ENCODE results near the gene FUT3.

The FUT3 gene

DNA sequence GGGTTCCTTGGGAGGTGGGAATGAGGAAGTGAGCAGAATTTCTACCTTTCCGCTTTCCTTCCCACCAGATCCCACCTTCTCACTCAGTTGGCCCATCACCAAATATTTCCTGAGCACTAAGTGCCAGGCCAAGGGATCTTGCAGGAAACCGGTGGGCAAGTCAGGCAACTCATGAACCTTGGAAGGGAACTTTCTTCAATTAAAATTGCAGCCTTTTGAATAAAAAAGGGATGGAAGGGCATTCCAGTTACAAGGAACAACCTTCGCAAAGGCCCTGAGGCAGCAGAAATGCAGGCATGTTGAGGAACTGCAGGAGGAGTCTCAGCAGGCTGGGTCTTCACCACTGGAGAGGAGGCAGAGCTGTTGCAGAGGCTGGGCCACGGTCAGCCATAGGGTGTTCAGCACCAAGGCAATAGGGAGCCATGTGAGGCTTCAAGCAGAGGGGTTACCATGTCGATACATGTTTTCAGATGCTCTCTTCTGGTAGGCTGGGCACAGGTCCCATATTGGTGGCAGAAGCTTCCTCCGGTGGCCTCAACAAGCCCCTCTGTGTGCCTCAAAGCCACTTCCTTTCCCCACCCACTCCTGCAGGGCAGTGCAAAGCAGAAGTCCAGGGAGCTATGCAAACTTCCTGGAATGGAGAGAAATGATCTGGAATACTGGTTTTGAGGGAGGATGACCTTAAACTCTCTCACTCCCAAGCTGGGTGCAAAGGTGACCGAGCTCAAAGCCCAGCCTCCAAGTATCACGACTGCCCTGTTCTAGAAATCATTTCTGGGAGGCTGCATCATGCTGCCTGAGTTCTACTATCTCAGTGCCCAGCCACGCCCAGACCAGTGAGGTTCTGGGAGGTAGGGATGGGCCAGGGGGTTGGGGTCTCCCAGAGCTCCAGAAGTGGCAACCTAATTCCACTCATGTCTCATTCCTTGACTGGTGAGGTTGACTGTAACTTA lies 11.9 kb downstream of the FUT3 start, which contains the start of gene FUT6:
Gene FUT6, minus strand, starts transcription at position 638 of the 953 bp plus-strand sequence. CDS start 7,135 bp downstream, outside the sequence.
- Mint-ChIP-seq H3K27ac (no peak within 1 kb of the TSS), H3K4me3 (no peak within 1 kb of the TSS), H3K9me3 (no peaks in the 10 kb centered on the region), H3K27me3 (peaks cover 2% of the 10 kb centered on the region), H3K4me1 (no peaks in the 10 kb centered on the region), H3K36me3 (no peaks in the 10 kb centered on the region)

DNA sequence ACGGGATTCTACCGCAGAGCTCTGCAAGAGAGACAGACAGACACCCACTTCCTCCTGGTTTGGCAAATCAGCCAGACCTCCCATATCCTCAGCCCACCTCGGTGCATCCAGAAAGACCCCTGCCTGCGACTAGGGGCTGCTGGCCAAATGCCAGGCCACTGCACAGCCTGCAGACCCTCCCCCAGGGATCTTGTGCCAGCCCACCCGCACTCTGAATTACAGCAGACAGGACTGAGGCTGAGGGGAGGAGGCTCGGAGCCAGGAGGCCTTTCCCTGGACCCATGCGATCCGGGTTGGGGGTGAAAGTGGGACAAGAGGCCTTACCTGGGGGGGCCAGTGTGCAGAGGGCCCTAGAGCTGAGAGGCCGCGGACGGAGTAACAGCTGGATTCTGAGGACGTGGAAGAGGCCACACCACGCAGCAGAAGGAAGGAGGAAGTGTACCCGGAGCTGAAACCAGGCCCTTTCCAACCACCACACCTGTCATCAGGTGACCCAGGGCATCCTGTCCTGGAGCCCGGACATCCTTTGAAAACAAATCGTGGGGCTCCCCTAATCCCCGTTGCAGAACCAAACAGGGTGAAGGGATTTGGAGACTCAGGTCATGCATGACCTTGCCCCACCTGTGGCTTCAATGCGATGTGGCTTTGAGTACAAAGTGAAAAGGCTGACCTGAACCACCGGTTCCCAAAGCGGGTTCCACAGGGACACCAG lies 12.7 kb downstream of the FUT3 start:
- Mint-ChIP-seq H3K9me3 (no peaks in the 10 kb centered on the region), H3K27ac (no peak overlapping the region), H3K27me3 (peaks cover 2% of the 10 kb centered on the region), H3K4me3 (no peak overlapping the region), H3K4me1 (no peaks in the 10 kb centered on the region), H3K36me3 (no peaks in the 10 kb centered on the region)

DNA sequence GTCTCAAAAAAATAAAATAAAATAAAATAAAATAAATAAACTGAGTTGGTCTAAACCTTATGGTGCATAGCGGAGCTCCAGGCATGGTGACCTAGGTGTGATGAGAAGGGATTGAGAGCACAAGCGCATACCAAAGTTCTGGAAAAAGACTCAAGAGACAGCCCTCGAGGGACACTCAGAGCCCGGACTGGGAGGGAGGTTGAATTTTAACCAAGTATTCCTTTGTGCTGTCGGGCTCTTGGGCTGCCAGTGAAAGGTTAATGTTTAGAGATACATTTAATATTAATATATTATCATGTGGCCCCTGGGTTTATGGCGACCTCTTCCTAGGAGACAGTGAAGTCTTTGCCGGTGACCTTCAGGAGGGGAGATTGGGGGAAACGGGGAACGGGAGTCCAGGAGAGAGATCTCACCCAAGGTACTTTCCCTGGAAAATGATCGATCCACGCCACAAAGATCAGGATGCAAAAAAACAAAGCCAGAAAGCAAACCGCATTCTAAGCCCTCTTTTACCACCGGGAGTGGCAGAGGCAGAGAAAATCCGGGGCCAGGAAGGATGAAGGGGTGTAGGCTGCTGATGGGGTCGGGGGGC lies 13.4 kb downstream of the FUT3 start:
- Mint-ChIP-seq H3K27me3 (peaks cover 2% of the 10 kb centered on the region), H3K4me3 (no peak overlapping the region), H3K9me3 (no peaks in the 10 kb centered on the region), H3K27ac (no peak overlapping the region), H3K36me3 (no peaks in the 10 kb centered on the region), H3K4me1 (no peaks in the 10 kb centered on the region)

DNA sequence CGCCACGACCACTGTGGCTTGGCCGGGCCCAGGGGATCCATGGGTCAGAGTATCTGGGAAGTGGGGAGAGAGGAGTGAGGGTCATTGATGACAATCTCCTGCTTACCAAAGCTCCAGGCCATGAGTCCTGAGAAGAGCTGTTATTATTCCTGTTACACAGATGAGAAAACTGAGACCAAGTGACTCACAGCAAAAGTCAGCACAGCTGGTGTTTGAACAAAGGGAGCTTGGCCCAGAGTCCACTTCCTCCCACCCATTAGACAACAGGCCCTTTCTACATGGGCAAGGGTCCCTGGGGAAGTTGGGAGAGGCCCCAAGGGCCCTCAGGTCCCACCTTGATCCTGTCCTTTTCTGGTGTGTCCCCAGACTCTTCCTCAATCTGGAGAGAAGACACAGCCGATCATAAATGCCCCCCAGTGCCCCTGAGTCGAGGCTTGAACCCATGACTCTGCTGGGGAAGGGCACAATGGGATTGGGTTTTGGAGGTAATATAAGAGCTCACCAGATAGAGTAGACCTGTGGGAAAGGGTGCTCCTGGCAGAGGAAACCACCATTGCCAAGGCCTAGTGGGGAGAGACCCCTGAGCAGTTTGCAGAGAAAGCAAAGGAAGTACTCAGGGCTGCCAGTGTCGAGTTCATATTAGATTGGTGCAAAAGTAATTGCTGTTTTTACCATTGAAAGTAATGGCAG lies 18.6 kb downstream of the FUT3 start:
- Mint-ChIP-seq H3K4me3 (no peak overlapping the region), H3K4me1 (peaks cover 3% of the 10 kb centered on the region), H3K27ac (no peak overlapping the region), H3K27me3 (no peaks in the 10 kb centered on the region), H3K9me3 (no peaks in the 10 kb centered on the region), H3K36me3 (no peaks in the 10 kb centered on the region)

DNA sequence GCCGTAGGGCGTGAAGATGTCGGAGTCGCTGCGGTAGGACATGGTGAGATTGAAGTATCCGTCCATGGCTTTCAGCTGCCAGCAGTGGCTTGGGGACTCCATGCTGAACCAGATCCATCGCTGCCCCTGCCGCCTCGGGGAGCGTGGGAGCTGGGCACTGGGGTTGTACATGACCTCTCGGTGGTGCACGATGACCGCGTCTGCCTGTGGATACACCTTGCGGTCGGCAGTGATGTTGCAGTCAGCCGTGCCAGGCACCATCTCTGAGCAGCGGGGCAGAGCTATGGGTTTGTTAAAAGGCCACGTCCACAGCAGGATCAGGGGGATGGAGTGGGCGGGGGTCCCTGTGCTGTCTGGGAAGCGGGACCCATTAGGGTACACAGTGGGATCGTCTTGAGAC lies 19.2 kb downstream of the FUT3 start:
- no peaks in the 10 kb centered on the region for H3K9me3 Mint-ChIP-seq
- peaks cover 6% of the 10 kb centered on the region for H3K4me1 Mint-ChIP-seq

DNA sequence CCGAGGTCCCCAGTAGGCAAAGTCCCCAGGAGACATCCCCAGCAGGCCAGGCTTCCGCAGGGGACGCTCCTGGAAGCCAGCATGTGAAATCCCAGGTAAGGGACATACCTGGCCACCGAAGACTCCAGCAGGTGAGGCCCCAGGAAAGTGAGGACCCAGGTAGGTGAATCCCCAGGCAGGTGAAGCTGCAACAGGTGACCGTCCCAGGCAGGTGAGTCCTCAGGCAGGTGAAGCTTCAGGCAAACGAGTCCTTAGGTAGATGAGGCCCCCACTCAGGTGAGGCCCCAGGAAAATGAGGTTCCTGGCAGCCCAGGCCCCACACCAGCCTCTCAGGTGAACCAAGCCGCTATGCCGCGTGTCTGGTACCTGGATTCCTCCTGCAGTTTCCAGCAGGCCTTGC lies 20.1 kb downstream of the FUT3 start:
- peaks cover 8% of the 10 kb centered on the region for H3K4me1 Mint-ChIP-seq
- H3K27ac Mint-ChIP-seq, result no peak overlapping the region
- no peaks in the 10 kb centered on the region for H3K36me3 Mint-ChIP-seq
- no peaks in the 10 kb centered on the region for H3K27me3 Mint-ChIP-seq
- H3K4me3 Mint-ChIP-seq, result no peak overlapping the region
- no peaks in the 10 kb centered on the region for H3K9me3 Mint-ChIP-seq

More for the DNA sequence above, 19.2 kb downstream of the FUT3 start:
- H3K36me3 Mint-ChIP-seq, result no peaks in the 10 kb centered on the region
- H3K4me3 Mint-ChIP-seq, result no peak overlapping the region
- no peaks in the 10 kb centered on the region for H3K27me3 Mint-ChIP-seq
- H3K27ac Mint-ChIP-seq, result no peak overlapping the region

DNA sequence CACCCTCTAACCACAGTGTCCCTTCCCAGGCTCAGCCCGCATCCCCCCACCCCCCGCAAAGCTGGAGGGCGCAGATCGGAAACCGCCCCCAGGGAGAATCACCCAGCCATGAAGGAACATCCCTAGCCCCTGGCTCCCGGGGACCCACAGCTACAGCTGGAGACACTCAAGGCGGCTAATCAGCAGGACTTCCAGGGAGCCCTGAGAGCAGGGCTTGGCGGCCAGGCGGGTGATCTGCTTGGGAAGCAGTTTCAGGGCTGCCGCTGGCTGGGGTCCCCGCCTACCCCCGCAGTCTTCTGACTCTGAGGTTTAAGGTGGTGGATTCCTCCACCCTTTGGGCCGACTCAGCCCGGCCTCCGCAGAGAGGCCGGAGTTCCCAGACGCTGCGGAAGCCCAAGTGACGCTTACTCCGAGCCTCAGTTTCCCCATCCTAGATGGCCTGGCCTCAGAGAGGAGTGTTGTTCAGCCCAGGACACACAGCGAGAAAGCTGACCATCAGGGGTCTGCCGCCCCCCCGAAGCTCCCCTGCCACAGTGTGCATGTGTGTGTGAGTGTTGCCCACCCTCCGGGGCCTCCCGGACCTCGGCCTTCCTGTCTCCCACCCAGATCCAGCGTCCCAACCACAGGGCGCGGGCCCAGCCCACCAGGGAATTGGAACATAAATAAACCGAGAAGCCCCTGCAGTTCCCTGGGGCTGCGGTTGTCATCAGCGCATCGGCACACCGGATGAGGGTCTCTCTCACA lies 21.5 kb downstream of the FUT3 start:
- H3K4me3 Mint-ChIP-seq, result peak overlapping the region; percentile 60
- H3K27ac Mint-ChIP-seq, result no peak overlapping the region
- peaks cover 8% of the 10 kb centered on the region for H3K4me1 Mint-ChIP-seq

DNA sequence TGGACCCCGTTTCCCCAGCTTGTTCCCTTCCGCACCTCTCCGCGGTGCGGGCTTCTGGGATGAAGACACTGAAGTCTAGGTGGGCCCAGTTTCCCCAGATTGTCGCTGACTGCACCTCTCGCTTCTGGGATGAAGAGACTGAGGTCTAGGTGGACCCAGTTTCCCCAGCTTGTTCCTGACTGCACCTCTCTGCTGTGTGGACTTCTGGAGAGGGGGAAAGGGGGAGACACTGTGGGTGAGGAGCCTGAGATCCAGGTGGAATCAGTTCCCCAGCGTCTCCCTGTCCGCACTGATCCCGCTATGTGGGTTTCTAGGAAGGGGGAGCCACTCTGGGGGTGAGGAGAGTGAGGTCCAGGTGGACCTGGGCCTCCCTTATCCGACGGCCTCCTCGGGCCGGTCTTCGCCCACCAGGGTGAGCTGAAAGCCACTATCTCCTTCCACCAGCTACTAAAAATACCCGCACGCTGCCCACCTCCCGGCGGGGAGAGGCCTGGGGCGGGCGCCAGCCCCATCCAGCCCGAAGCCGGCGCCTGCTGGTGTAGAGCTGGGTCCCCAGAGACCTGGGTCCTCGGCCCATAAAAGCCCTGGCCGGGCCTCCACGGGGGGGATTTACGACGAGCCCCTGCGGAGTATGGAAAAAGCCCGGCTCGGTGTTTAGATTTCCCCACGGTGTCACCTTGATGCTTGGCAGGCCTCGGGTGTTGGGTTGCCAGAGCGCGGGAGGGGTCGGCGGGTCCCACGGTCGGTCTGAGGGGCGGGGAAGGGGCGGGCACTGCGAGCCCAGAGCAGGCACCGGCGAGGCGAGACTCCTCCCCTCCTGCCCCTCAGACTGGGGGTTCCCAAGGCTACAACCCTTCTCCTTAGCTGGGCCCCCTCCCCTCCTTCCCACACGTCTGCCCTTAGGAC lies 22.3 kb downstream of the FUT3 start:
- Mint-ChIP-seq H3K27ac (peak overlapping the region; percentile 99), H3K4me3 (peak overlapping the region; percentile 98), H3K9me3 (no peaks in the 10 kb centered on the region), H3K4me1 (peaks cover 8% of the 10 kb centered on the region), H3K27me3 (no peaks in the 10 kb centered on the region), H3K36me3 (no peaks in the 10 kb centered on the region)

More for the DNA sequence above, 21.5 kb downstream of the FUT3 start:
- no peaks in the 10 kb centered on the region for H3K36me3 Mint-ChIP-seq
- H3K9me3 Mint-ChIP-seq, result no peaks in the 10 kb centered on the region
- H3K27me3 Mint-ChIP-seq, result no peaks in the 10 kb centered on the region

DNA sequence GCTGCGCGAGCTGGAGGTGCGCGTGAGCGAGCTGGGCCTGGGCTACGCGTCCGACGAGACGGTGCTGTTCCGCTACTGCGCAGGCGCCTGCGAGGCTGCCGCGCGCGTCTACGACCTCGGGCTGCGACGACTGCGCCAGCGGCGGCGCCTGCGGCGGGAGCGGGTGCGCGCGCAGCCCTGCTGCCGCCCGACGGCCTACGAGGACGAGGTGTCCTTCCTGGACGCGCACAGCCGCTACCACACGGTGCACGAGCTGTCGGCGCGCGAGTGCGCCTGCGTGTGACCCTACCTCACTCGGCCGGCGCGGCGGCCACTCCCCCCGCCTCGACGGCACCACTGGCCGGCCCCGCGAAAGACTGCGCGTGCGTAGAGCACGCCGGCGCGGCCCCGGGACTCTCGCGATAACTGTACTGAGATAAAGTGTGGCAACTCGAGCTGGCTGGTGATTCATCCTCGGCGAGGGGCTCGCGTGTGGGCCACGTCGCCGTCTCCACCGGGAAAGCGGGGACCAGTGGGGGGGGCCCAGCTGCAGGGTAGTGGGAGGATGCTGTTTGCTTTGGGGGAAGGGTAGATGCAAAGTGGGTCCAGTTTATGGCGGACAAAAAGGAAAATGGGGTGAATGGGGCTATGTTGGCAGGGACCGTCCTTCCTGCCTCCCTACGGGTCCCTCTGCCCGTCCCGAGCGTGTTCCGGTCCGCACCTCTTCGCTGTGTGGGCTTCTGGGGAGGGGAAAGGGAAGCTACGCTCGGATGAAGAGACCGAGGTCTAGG lies 23.2 kb downstream of the FUT3 start:
- Mint-ChIP-seq H3K4me1 (peaks cover 8% of the 10 kb centered on the region), H3K27me3 (no peaks in the 10 kb centered on the region), H3K9me3 (no peaks in the 10 kb centered on the region), H3K36me3 (no peaks in the 10 kb centered on the region), H3K27ac (peak overlapping the region; percentile 99), H3K4me3 (peak overlapping the region; percentile 98)

DNA sequence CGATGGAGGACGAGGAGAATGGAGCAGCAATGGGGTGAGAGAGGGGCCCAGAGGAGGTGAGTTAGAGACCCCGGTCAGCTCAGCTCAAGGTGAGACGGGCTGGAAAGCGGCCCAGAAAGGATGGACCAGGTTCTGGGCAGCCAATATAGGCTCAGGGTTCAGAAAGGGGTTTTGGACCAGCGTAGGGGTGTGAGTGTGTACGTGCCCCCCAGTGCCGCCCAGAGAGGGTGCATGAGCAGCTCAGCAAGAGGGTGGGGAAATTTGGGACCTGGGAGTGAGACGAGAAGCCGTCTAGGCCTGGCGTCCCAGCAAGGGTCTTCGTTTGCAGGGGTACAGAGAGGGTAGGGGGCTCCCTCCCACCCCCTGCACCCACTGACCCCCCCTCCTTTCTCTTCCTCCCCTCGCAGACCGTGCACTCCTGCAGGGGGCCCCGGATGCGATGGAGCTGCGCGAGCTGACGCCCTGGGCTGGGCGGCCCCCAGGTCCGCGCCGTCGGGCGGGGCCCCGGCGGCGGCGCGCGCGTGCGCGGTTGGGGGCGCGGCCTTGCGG lies 23.8 kb downstream of the FUT3 start:
- Mint-ChIP-seq H3K36me3 (no peaks in the 10 kb centered on the region), H3K4me1 (peaks cover 8% of the 10 kb centered on the region), H3K4me3 (peak overlapping the region; percentile 80), H3K27me3 (no peaks in the 10 kb centered on the region), H3K9me3 (no peaks in the 10 kb centered on the region), H3K27ac (peak overlapping the region; percentile 87)

DNA sequence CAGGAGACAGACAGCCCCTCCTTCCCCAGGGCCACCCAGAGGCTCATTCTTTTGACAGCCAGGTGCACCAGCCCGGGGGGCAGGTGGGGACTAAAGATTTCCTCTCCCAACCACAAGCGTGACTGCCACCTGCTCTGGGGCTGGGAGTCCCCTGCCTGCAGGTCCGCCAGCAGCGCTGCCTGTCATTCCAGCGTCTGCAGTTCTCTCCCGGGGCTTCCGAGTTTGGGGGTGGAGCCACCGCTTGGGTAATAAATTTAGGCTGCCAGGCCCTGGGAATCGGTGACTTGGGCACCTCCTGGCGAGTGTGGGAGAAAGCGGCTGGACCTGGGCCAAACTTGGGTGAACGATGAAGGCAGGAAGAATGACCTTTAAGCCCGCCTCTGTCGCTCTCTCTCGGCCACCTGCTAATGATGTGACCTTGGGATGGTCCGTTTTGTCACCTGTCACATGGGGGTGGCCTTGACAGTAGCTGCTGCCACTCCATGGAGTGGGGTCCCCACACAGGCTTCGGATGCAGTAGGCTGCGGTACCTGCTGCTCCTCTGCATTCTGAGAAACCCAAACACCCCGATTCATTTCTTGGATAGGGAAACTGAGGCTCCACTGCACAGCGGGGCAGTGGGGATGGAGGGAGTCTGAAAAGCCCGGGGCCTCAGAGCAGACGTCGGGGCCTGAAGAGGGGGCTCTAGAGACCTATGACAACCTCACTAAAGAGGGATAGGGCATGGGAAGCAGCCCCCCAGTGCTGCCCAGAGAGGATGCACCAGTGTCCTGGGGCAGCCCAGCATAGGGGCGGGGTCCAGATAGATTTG lies 24.5 kb downstream of the FUT3 start:
- peak overlapping the region; percentile 87 for H3K27ac Mint-ChIP-seq
- H3K4me1 Mint-ChIP-seq, result peaks cover 8% of the 10 kb centered on the region
- no peaks in the 10 kb centered on the region for H3K36me3 Mint-ChIP-seq
- no peaks in the 10 kb centered on the region for H3K27me3 Mint-ChIP-seq
- H3K9me3 Mint-ChIP-seq, result no peaks in the 10 kb centered on the region
- H3K4me3 Mint-ChIP-seq, result peak overlapping the region; percentile 80

DNA sequence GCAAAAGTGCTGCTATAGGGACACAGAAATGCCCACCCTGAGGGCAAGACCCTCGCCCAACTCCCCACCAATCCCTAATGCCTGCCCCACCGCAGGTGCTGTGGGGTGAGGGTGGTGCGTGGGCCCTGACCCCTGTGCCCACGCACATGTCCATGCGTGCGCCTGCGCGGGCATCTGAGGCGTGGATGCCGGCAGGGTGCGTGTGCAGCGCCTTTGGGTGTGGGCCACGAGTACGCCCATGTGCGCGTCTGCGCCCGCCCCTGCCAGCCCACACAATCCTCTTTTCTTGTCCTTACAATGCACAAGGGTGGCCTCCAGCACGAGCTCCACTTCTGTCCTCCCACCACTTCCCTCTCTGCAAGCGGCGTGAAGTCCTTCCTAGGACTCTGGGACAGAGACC lies 26.1 kb downstream of the FUT3 start:
- no peak overlapping the region for H3K27ac Mint-ChIP-seq
- no peaks in the 10 kb centered on the region for H3K36me3 Mint-ChIP-seq
- no peaks in the 10 kb centered on the region for H3K9me3 Mint-ChIP-seq
- no peaks in the 10 kb centered on the region for H3K27me3 Mint-ChIP-seq
- no peak overlapping the region for H3K4me3 Mint-ChIP-seq
- peaks cover 8% of the 10 kb centered on the region for H3K4me1 Mint-ChIP-seq
